NCI-H2196 (cell line): ENCODE results near the gene PCYT1A.
"Not testable (repeated sequence)": the region's sequence is repeated elsewhere in the genome, so short reads cannot be mapped to it uniquely, and the experiment has no call there.

ENCODE experiments used
- DNase-seq: peaks from one replicate; lab custom pipeline; 2025; ENCODE audit not compliant: unreplicated experiment; lab: John Stamatoyannopoulos, UW

The PCYT1A gene

GRCh38 chr3:196287440-196288140, at the start of gene PCYT1A:
PCYT1A (minus strand) TSS chr3:196287726; CDS start chr3:196270531, 17,195 bp downstream.
- DNase-seq, result peak; percentile 98

- DNase-seq, result no peak
Measured at GRCh38 chr3:196336319-196337145, 49.0 kb upstream of the PCYT1A start.

GRCh38 chr3:196335503-196335948, 48.0 kb upstream of the PCYT1A start:
- DNase-seq, result no peak

GRCh38 chr3:196334982-196335381, 47.5 kb upstream of the PCYT1A start:
- no peak for DNase-seq

GRCh38 chr3:196332168-196332567, 44.6 kb upstream of the PCYT1A start:
- DNase-seq, result peak; percentile 36

GRCh38 chr3:196327405-196327804, 39.9 kb upstream of the PCYT1A start:
- DNase-seq, result no peak

- no peak for DNase-seq
Measured at GRCh38 chr3:196326936-196327335, 39.4 kb upstream of the PCYT1A start.

- no peak for DNase-seq
Measured at GRCh38 chr3:196323691-196324090, 36.2 kb upstream of the PCYT1A start.

- no peak for DNase-seq
Measured at GRCh38 chr3:196323016-196323415, 35.5 kb upstream of the PCYT1A start.

- DNase-seq, result no peak
Measured at GRCh38 chr3:196321162-196321561, 33.6 kb upstream of the PCYT1A start.

GRCh38 chr3:196320137-196320536, 32.6 kb upstream of the PCYT1A start:
- peak; percentile 40 for DNase-seq

GRCh38 chr3:196317687-196318467, 30.4 kb upstream of the PCYT1A start, which contains the start of gene DYNLT2B:
DYNLT2B (minus strand) TSS chr3:196318240; CDS start chr3:196318152, 88 bp downstream.
- peak; percentile 98 for DNase-seq

- DNase-seq, result not testable (repeated sequence)
Measured at GRCh38 chr3:196316799-196317686, 29.5 kb upstream of the PCYT1A start.

GRCh38 chr3:196315821-196316220, 28.3 kb upstream of the PCYT1A start:
- no peak for DNase-seq

- DNase-seq, result no peak
Measured at GRCh38 chr3:196314597-196314996, 27.1 kb upstream of the PCYT1A start.

- DNase-seq, result not testable (repeated sequence)
Measured at GRCh38 chr3:196314086-196314485, 26.6 kb upstream of the PCYT1A start.

GRCh38 chr3:196302960-196303359, 15.4 kb upstream of the PCYT1A start:
- DNase-seq, result not testable (repeated sequence)

GRCh38 chr3:196302551-196302950, 15.0 kb upstream of the PCYT1A start:
- not testable (repeated sequence) for DNase-seq

GRCh38 chr3:196298521-196298920, 11.0 kb upstream of the PCYT1A start:
- DNase-seq, result no peak

- no peak for DNase-seq
Measured at GRCh38 chr3:196292286-196292923, 4.9 kb upstream of the PCYT1A start.
